ENCODE data around the gene FES.

FES gene

DNA sequence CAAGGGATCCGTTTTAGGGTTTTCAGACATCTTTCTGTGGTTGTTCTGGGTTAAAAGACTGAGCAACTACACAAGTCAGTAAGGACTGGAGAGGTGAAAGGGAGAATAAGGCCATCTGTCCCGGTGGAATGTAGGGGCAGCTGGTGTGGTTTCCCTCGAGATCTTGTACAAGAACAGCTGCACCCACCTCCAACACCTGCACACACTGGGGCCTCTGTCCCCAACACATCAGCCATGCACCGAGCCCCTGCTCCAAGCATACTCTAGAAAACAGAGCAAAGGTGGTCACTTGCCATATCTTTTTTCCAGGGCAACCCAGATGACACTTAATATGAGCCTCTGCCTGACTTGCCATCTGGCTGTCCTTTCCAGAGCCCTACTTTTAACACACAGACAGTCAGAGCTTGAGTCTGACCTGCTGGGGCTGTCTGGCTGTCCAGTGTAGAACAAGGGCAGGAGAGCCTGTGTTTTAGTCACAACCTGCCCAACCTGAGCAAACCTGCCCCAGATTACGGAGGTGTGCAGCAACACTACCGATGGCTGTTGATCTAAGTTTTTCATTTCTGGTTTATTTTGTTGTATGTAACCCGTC is 31.0 kb downstream of the FES start:
- TF ChIP-seq CTCF (IDR thresholded peaks at IDR 0.05; ENCODE audit: low read length, missing control alignments): no peak
- H3K4me3 ChIP-seq (replicated peaks; ENCODE audit: low read depth, low read length): no peak overlapping the region

DNA sequence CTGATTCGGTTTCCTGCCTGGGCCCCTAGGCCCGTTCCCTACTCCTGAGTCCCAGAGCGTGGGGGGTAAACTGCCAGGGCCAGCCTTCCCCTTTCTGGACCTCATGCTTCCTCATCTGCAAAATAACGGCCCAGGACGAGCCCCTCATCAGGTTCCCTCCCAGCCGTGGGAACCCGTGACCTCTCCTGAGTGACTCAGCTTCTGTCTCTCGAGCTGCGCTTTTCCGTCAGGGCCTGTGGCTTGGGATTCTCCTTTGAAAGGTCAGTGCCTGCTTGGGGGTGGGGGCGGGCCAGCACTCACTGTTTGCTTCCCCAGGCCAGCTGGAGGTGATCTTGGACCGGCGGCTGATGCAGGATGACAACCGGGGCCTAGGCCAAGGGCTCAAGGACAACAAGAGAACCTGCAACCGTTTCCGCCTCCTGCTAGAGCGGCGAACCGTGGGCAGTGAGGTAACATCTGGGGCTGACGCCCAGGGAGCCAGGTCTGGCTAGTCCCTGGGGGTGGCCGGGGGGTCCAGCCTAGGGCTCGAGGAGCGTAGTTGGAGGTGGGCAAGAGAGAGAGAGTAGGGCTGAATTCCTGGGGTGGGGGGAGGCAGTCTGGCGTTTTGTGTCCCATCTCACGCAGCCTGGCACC is 31.6 kb downstream of the FES start:
- TF ChIP-seq CTCF (IDR thresholded peaks at IDR 0.05; ENCODE audit: low read length, missing control alignments): no peak
- H3K4me3 ChIP-seq (replicated peaks; ENCODE audit: low read depth, low read length): no peak overlapping the region
- DNase-seq (ENCODE audit: low read depth): no peak

More for the DNA sequence above, 31.0 kb downstream of the FES start:
- DNase-seq (ENCODE audit: low read depth): no peak

GRCh38 chr15:90916461-90916860 is 32.2 kb downstream of the FES start:
- DNase-seq (ENCODE audit: low read depth): no peak

GRCh38 chr15:90917569-90917968 is 33.3 kb downstream of the FES start:
- no peak for DNase-seq (ENCODE audit: low read depth)
- no peak for TF ChIP-seq CTCF (IDR thresholded peaks at IDR 0.05; ENCODE audit: low read length, missing control alignments)
- no peak overlapping the region for H3K4me3 ChIP-seq (replicated peaks; ENCODE audit: low read depth, low read length)

More at GRCh38 chr15:90916461-90916860, 32.2 kb downstream of the FES start:
- H3K4me3 ChIP-seq (replicated peaks; ENCODE audit: low read depth, low read length): no peak overlapping the region
- no peak for TF ChIP-seq CTCF (IDR thresholded peaks at IDR 0.05; ENCODE audit: low read length, missing control alignments)

GRCh38 chr15:90918034-90918788 is 33.9 kb downstream of the FES start:
- no peak for TF ChIP-seq CTCF (IDR thresholded peaks at IDR 0.05; ENCODE audit: low read length, missing control alignments)
- DNase-seq (ENCODE audit: low read depth): no peak
- H3K4me3 ChIP-seq (replicated peaks; ENCODE audit: low read depth, low read length): no peak overlapping the region

DNA sequence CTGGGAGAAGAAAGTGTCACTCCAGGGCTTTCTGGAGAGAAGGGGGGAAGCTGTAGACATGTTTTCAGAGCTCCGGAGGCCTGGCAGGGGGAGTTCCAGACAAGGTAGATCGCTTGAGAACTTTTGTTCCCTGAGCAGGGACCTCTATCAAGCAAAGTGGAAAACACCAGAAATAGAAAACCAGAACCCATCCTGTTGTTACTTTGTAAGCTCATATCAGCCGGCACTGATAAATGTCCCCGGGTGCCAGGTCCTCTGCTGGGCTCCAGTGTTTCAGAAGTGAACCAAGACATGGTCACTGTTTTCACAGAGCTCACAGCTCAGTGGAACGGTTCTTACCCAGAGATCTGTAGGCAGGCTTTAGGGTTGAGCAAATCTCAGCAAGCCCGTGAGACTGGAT is 34.5 kb downstream of the FES start:
- H3K4me3 ChIP-seq (replicated peaks; ENCODE audit: low read depth, low read length): no peak overlapping the region
- no peak for TF ChIP-seq CTCF (IDR thresholded peaks at IDR 0.05; ENCODE audit: low read length, missing control alignments)
- DNase-seq (ENCODE audit: low read depth): no peak

All from fibroblast of pulmonary artery (primary cell).